Measurements from ENCODE around the gene TSC1.

The TSC1 gene

DNA sequence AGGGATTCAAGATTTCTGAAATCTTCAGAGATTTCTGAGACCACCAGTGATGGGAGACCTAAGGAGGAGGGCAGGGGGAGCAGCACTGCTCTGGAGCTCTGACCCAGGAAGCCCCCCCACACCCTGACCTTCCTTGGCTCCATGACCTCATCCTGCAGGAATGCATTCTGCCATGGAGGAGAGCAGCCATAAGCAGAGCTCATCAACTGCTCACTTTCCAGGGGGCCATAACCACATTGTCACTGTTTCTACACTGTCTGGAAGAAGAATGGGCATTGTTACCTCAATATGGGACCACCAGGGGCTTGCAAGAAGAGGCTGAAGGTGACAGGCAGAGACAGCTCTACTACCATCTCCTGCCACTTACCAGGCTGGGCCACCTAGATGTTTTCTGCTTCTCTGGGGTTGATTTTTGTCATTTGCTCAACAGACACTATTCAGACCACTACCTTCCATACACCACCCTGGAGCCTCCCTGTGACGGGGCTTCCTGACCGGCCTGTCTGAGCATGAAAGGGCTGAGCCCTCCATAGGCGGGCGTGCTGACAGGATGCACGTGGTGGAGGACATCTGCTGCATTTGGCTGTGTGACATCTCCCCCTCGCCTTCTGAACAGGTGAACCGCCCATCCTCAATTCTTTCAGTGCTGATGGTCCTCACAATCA, 2.3 kb upstream of the TSC1 start:
- H3K27ac ChIP-seq: no peak overlapping the region
- in situ Hi-C loops (cut with HindIII; ENCODE audit: low pct_ligation_motif_present, low sequenced_read_pairs): no loop called here
- DNase-seq: peak; percentile 40

DNA sequence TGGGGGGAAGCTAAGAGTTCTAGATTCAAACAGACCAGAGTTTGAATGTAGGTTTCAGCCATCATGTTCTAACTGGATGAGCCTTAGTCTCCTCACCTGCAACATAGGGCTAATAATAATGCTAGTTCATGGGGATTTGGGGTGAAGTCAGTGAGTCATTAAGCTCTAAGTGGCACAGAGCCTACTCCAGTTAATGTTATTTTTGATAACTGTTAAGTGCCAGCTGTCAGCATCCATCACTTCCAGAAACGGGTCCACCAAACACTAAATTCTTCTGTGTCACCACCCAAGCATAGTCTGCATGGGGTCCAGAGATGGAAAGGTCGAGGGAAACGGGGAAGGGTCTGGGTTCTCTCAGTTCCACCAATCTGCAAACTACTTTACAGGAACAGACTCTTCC, 1.8 kb upstream of the TSC1 start:
- Histone ChIP-seq H3K27me3 (replicated peaks) (no peaks in the 10 kb centered on the region), H3K4me3 (ENCODE audit: low read depth, low read length) (no peak overlapping the region), H3K27ac (no peak overlapping the region), H3K36me3 (replicated peaks) (peaks cover 3% of the 10 kb centered on the region)
- in situ Hi-C loops (cut with HindIII; ENCODE audit: low pct_ligation_motif_present, low sequenced_read_pairs): no loop called here
- DNase-seq: no peak
- TF ChIP-seq CTCF (IDR thresholded peaks at IDR 0.05; ENCODE audit: low read depth, low read length, missing control alignments): no peak

More for the DNA sequence above, 2.3 kb upstream of the TSC1 start:
- TF ChIP-seq CTCF (IDR thresholded peaks at IDR 0.05; ENCODE audit: low read depth, low read length, missing control alignments): no peak
- H3K4me3 ChIP-seq (ENCODE audit: low read depth, low read length): no peak overlapping the region
- no peaks in the 10 kb centered on the region for H3K27me3 ChIP-seq (replicated peaks)
- H3K36me3 ChIP-seq (replicated peaks): peaks cover 3% of the 10 kb centered on the region

- Histone ChIP-seq H3K27me3 (replicated peaks) (no peaks in the 10 kb centered on the region), H3K36me3 (replicated peaks) (peaks cover 3% of the 10 kb centered on the region), H3K4me3 (ENCODE audit: low read depth, low read length) (peak overlapping the region; percentile 71), H3K27ac (peak overlapping the region; percentile 100)
- in situ Hi-C loops (cut with HindIII; ENCODE audit: low pct_ligation_motif_present, low sequenced_read_pairs): no loop called here
- no peak for TF ChIP-seq CTCF (IDR thresholded peaks at IDR 0.05; ENCODE audit: low read depth, low read length, missing control alignments)
- DNase-seq: no peak
These were observed 1.0 kb upstream of the TSC1 start for GRCh38 chr9:132945186-132946130.

GRCh38 chr9:132943651-132944293, 644 bp downstream of the TSC1 start:
- in situ Hi-C loops (cut with HindIII; ENCODE audit: low pct_ligation_motif_present, low sequenced_read_pairs): no loop called here
- H3K36me3 ChIP-seq (replicated peaks): peaks cover 3% of the 10 kb centered on the region

More at GRCh38 chr9:132943651-132944293, 644 bp downstream of the TSC1 start:
- TF ChIP-seq CTCF (IDR thresholded peaks at IDR 0.05; ENCODE audit: low read depth, low read length, missing control alignments): no peak
- Histone ChIP-seq H3K4me3 (ENCODE audit: low read depth, low read length) (peak overlapping the region; percentile 95), H3K27ac (peak overlapping the region; percentile 100), H3K27me3 (replicated peaks) (no peaks in the 10 kb centered on the region)
- DNase-seq: no peak
